ENCODE measurements around the gene SH3YL1.

SH3YL1 gene

DNA sequence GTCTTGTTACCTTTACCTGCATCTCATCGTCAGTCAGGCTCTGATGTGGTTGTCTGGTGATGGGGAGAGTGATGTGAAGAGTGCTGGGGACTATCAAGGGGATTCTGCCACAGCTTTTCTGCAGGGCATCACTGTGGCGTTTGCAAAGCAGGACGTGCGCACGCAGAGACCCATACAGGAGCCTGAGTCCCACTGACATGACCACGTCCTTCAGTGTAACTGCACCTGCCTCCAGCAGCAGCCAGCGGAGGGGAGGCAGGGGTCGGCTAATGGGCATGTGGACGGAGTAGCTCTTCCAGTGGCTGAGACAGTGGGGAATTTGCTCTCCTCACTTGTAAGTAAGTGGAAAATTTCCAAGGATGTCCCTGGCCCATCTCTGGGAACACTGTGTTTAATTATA lies 17.5 kb upstream of the SH3YL1 start:
- no peak for DNase-seq

DNA sequence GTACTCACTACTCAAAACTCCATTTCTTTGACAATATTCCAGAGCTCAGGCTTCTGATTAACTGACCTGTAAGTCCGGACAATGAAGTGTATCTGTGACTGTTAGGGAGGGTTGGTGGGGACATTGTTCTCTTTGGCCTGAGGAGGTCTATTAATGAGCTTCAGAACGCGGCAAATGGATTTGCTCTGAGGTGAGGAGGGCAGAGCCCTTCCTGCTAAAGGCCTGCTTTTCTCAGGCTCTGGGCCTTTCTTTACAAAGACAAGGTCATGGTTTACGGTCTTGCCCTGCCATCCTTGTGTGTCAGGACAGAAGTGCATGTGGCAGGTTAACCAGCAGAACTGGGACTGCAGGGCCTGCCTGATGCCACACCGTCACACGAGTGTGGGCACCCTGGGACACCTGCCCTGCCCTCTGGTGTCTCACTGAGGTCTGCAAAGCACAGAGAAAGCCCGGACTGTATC lies 16.8 kb upstream of the SH3YL1 start:
- no peak for DNase-seq

GRCh38 chr2:279956-280649 lies 16.3 kb upstream of the SH3YL1 start:
- no peak for DNase-seq

DNA sequence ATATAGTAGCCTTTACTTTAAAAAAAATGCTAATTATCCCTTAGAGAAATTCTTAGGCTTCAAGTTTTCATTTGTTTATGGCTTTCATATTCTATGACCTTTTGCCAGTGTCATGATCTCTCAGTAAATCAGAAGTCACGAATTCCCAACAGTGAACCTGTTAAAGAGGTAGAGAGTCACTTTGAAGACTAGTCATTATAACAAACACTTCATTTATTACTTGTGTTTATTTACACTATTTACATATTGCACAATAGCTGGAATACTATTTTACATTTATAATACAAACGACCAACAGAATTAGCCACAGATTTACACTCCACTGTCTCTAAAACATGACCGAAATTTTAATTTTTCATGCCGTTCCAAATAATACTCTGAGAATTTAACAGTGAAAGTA lies 15.5 kb upstream of the SH3YL1 start:
- no peak for DNase-seq

GRCh38 chr2:278927-279320 lies 15.1 kb upstream of the SH3YL1 start:
- DNase-seq, result no peak

DNA sequence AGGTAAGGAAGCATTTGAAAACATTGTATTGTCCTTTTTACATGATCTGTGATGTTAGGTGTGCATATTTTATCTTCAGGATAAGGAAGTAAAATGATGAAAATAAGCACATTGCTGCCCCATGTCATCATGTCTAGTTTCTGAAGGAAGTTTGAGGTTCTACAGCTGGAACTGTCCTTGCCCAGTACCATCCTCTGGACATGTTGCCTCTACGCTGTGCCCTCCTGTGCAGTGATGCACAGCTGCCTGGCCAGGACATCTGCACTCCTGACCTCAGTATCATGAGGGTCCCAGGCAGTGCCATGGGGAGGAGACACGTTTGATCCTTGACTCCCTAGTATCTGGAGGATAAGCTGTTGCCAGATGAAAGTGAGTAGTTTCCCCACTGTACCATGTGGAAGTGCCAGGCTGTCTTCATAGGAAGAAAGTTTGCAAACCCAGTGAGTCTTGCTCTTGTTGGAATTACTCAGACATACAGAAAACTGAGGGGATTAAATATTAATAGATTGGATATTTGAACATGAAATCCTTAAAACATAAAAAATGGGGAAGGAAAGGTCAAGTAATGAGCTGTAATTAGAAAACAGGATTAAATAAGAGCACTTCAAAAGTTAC lies 14.6 kb upstream of the SH3YL1 start:
- no peak for DNase-seq

DNA sequence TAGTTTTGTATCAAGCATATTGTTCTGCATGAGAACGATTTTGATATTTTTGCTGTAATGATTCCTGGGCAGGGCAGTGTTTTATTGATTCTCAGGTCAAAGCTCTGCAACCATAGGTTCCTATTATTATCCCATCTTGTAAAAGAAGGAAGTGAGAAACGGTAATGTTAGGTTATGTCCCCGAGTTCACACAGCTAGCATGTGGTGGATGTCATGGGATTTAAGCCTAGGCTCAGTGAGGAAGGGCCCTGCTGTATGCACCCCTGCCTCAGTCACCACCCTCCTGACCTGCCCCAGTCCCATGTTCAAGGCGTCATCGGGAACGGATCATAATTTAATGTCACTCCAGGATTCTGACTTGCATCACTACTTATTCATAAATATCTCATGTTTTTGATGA lies 11.6 kb upstream of the SH3YL1 start:
- no peak for DNase-seq

DNA sequence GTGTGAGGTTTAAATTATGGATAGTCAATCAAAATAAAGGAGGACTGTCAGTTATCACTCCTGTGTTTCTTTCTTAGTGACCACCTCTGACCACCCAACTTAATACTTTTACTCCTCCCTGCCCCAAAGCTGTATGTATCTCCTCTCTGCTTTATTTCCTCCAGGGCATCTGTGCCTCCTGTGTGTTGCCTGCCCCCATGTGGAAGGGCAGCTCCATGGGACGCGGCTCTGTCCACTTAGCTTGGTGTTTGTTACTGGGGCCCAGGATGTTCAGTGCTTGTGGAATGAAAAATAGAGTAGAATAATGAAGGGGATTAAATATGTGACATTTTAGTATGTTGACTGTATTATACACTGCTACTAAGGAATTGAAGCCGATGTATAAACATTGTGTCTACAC lies 10.7 kb upstream of the SH3YL1 start:
- no peak for DNase-seq

- DNase-seq, result peak; percentile 2
These were observed 9.5 kb upstream of the SH3YL1 start for GRCh38 chr2:273333-273732.

DNA sequence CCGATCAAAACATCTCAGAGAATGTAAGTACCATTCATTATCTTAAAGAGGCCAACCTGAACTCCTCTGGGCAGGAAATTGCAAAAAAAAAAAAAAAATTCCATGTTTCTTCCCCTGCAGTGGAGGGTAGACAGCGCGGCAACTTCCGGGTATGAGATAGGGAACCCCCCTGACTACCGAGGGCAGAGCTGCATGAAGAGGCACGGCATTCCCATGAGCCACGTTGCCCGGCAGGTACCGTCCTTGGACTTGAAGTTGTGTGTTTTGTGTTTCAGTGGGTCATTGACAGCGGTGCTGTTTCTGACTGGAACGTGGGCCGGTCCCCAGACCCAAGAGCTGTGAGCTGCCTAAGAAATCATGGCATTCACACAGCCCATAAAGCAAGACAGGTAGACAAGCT lies 8.1 kb upstream of the SH3YL1 start:
- DNase-seq, result no peak

- DNase-seq, result no peak
These were observed 7.0 kb upstream of the SH3YL1 start for GRCh38 chr2:270861-271260.

- DNase-seq, result no peak
These were observed 5.7 kb upstream of the SH3YL1 start for GRCh38 chr2:269356-270030.

GRCh38 chr2:268323-268722 lies 4.5 kb upstream of the SH3YL1 start:
- no peak for DNase-seq

DNA sequence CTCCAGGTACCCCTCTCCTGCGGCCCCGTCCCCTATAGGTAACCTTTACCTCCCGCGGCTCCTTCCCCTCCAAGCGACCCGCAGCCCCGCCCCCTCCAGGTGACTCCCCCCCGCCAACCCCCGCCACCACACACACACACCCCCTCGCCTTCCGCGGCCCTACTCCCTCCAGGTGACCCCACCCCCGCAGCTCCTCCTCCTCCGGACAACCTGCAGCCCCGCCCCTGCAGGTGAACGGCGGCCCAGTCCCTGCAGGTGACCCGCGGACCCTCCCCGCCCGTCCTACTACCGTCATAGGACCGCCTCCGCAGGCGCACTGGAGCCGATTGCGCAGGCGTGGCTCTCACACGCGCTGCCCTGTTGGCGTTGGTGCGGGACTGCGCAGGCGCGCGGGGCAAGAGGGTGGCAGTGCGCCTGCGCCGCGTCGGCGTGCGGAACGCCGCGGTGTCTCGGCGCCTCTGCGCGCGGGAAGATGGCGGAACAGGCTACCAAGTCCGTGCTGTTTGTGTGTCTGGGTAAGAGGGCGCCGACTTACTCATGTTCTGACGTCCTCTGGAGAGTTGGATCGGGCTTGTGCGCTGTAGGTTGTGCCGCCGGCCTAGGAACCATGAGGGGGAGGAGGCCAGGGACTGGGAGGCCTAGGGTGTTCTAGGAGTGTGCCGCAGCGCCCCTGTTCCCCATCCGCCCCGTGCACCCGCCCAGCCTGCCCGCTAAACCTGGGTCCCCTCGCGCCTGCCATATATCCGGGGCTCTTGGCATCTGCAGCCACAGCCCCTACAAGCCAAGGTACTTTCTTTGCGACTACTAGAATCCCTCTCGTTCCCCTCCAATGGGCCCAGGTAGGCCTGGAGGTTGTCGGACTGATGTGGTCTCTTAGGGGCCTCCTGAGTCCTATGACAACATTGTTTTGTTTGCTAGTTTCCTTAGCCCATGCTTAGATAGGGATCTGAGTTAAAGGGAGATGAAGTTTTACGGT lies 949 bp upstream of the SH3YL1 start, which contains the start of gene ACP1:
ACP1 (plus strand) TSS at position 455 of the 976 bp plus-strand sequence; CDS start at position 473, 18 bp downstream.
- peak; percentile 89 for DNase-seq

GRCh38 chr2:263022-263738 lies 652 bp downstream of the SH3YL1 start:
- no peak for DNase-seq

DNA sequence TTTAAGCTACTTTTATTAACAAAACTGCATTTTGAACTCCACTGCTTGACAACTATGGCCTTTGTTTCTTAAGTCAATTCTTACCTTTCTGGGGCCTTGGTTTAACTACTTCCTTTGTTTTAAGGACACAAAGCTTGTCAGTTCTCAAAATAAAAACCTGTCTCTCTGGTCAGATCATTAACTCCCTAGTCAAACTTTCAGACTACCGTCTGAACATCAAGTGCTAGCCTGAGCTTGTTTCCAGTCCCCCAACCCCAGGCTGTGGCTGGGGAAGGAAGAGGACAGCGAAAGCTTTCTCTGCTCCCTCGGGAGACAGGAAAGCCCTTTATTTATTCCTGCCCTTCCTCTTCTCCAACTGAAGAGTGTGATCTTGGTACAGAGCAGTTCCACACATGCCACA lies 1.7 kb downstream of the SH3YL1 start:
- no peak for DNase-seq

GRCh38 chr2:260507-261161 lies 3.2 kb downstream of the SH3YL1 start:
- DNase-seq, result no peak

DNA sequence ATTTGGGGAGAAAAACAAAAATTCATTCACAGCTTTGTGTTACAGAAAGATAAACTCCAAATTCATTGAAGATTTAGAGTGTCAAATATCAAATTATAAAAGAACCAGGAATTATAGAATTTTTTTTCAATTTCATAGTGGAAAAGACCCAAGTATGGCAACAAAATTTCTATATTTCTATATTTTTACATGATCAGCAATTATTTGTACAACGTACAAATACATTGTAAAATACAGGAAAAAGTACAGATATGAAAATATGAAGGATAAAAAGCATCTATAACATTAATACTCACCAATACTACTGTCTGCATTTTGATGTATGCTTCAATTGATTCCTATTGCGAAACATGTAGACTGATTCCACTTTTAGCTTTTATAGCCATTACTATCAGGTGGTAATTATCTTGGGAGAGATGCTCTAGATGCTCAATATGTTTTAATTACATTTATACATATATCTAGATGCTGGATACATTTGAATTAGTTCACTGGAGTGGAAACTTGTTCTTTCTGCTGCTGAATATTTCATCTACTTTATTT lies 4.0 kb downstream of the SH3YL1 start:
- no peak for DNase-seq

GRCh38 chr2:258933-259332 lies 4.9 kb downstream of the SH3YL1 start:
- DNase-seq, result no peak

- no peak for DNase-seq
These were observed 6.0 kb downstream of the SH3YL1 start for GRCh38 chr2:257842-258241.

DNA sequence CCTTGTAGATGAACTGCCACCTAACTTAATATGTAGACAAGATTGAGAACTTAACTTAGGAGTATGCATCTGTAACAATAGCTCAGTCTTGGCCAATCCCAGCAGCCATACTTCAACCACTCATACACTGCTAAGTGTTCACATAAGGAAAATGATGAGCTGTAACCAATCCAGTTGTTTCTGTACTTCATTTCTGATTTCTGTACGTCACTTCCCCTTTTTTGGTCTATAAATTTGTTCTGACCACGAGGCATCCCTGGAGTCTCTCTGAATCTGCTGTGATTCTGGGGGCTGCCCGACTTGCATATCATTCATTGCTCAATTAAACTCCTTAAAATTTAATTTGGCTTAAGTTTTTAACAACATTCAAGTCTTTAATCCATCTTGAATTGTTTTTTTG lies 6.4 kb downstream of the SH3YL1 start:
- DNase-seq, result no peak

Data from NCI-H1092 (cell line).